Left renal cortex interstitium (tissue), 4 donors: ENCODE results near the gene WDR20. TPM values are rescaled to one million over a fixed set of nuclear protein-coding genes. Genes with fewer than 3 reads are reported as not detected.
A peak's percentile ranks its signal among the peaks of the same experiment; 100 is the strongest.

ENCODE experiments used
- DNase-seq, 4 donors: peaks; one replicate each; pipeline ENCODE4 v3.0.0-alpha.2; 2013; ENCODE audit warnings: low read depth in 4 of 4, low spot score in 2 of 4, missing footprints in 1 of 4
- polyA plus RNA-seq, 4 donors: library from polyadenylated mRNA; unstranded; fragments of 120-200 nt; gene quantifications; one replicate each; pipeline ENCODE4 v1.2.1, GENCODE V29; 2013; ENCODE audit not compliant: insufficient read length in 4 of 4

WDR20 gene
- polyA plus RNA-seq, 4 donors, result 28.1 to 33.3 (median 29.9) TPM

DNA sequence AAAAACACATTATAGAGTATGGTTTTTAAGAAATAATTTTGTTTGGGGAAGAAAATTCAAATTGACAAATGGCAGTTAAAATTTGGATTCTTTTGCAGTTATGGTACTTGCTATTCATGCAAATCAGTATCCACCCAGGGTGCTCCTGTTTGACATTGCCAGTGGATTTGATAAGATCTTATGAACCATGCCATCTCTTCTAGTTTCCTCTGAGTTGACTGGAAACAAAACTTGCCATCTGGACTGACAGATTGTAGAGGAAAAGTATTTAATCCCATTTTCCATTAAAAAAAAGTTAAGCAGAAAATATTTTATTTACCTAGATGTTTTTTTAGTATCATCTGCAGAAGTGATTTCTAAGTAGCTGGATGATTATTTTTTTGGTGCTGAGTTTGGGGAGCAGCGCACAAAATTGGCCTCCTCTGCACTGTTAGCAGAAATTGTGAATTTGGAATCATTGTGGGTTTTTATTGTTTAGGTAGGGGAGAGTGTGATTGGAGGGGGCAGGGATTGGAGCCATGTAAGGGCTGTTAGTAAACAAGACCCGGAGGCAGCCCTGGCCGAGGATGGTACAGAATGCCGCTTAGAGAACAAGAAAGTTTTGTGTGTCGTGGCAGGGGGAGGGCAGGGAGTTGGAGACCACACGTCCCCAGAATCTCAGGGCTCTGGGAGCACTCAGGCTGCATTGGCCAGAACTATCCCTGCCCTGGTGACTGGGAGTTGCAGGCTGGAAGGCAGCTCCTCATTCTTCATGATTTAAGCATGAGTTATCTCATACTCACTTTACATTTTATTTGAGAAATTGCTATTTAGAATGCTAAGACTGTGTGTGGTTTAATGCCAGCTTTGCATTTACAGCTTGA is 56.6 kb downstream of the WDR20 start:
- no peak for DNase-seq

GRCh38 chr14:102196902-102197230 is 57.2 kb downstream of the WDR20 start:
- DNase-seq, result no peak

DNA sequence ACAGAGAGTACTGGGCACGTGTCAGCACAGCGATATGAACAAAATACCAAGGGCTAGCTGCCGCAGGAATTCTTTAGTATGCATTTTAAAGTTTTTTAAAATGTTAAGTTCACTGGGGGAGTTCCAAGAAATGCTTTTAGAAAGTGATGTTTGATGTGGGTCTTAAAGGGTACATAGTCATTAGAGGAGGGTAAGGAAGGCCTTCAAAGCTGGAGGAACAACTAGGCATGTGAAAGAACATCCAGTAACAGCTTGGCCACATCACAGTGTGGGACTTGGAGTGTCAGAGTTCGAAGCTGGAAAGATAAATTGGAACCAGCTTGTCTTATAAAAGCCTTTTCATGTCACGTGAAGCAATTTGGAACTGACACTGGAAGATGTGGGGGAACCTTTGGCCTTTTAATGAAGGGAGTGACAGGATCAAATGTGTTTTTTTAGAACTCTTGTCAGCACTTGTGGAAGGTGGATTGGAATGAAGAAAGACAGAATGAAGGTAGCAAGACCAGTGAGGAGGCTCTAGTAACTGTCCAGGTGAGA is 57.7 kb downstream of the WDR20 start:
- DNase-seq, result peak in 1 of 4 donors; percentile 32

GRCh38 chr14:102200690-102201352 is 61.1 kb downstream of the WDR20 start:
- DNase-seq, result no peak

DNA sequence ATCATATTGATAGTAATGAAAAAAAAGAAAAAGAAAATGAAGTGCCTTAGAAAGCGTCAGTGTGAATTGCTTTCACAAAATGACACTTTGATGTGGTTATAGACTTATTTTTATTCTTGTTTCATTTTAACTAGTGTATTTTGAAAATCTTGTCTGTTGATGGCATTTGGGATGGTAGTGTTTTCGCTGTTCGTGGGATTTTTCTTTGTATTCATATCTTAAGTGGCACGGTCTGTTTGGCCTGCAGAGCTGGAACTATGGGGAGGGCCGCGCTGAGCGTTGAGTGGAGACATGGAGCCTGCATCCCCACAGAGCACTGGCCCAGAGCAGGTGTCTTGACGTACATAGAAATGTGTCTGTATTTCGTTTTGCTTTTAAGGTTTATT is 61.6 kb downstream of the WDR20 start:
- no peak for DNase-seq

DNA sequence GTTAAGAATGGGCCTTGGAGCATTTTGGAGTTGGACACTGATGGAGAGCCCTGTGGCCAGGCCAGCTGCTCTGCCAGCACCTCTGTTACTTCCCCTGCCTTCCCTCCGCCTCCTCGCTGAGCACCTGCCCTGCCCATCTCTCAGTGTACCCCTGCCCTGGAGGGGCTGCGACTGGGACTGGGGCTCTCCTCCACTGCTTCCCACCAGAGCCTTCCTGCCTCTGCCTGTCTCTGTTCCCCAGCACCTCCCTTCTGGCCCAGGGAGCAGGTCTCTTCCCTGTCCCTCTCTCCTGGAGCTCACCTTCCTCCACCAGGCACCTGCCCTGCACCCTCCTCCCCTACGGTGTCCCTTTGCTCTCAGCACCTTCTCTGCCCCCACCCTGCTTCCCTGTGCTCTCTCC is 62.1 kb downstream of the WDR20 start:
- DNase-seq, result no peak

- DNase-seq, result no peak
Measured at GRCh38 chr14:102202944-102203343, 63.2 kb downstream of the WDR20 start.

DNA sequence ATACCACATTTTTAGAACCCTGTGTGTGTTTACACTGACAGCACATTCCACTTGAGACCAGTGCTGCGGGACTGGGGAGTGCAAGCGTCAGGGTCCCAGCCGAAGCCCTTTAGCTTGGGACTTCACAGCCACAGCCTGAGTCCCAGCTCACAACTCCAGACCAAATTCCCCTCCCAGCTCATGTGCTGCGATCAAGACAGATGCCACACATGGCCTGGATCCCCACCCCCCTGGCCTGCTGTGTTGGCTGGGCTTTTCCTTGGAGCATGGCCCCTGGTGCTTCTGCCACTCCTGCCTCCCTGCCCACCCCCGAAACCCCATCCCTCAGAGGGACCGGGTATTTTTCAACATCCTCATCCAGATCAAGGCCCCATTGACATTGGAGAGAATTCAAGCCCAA is 63.7 kb downstream of the WDR20 start:
- no peak for DNase-seq

- no peak for DNase-seq
Measured at GRCh38 chr14:102205560-102205959, 65.9 kb downstream of the WDR20 start.

- no peak for DNase-seq
Measured at GRCh38 chr14:102206918-102207317, 67.2 kb downstream of the WDR20 start.

- DNase-seq, result no peak
Measured at GRCh38 chr14:102207831-102208365, 68.2 kb downstream of the WDR20 start.

GRCh38 chr14:102208741-102209140 is 69.0 kb downstream of the WDR20 start:
- DNase-seq, result no peak

- peak in 1 of 4 donors; percentile 53 for DNase-seq
Measured at GRCh38 chr14:102209224-102209966, 69.7 kb downstream of the WDR20 start.

GRCh38 chr14:102210421-102211042 is 70.8 kb downstream of the WDR20 start:
- DNase-seq, result no peak

DNA sequence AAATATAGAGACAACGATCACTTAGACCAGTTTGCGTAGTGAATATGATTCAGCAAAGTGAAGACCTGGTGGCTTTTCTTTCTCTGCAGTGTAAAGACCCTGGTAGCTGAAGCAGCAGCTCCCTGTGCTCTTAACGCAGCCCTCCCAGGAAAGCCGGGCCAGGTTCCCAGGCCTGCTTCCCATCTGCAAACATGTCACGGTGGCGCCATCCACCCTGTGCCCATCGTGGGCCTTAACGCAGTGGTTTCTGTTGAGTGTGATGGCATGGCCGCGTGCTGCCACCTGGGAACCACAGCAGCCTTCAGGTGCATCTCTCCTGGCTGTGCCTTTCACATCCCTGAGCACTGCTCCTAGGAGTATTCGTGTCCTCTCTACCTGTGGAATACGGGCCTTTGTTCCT is 71.5 kb downstream of the WDR20 start:
- DNase-seq, result no peak

DNA sequence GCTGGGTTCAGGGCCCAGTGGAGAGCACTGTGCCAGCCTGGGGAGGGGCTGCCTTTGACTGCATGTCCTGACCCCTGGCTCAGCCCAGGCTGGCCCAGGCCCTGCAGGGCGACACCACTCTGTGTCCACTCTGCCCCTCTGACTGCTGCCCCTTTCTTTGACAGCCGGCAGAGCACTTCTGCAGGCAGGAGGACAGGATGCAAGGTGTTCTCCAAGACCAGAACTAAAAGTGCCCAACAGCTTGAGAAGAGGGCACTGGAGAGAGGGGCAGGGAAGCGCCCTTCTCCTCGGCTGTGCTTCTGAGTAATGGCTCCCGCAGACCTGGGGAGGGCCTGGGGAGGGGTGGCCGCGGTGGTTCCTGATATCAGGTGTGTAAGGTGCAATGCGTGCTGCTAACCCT is 72.7 kb downstream of the WDR20 start:
- no peak for DNase-seq

DNA sequence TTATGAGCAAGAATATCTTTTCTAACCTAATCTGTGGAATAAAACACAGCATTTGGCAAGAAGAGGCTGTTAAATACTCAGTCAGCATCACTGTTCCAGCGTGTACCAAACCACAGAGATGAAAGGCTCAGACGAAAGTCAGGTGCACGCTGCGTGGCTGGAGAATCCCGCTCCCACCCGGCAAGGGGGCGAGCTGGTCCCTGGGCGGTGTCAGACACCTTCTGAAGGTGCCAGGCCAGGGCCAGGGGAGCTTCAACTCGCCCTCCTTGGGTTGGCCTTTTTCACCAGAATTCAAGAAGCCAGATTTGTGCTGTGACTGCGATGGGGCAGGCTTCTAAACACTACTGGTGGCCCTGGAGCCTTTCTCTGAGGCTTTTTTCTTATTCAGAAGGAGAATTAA is 73.1 kb downstream of the WDR20 start:
- no peak for DNase-seq

DNA sequence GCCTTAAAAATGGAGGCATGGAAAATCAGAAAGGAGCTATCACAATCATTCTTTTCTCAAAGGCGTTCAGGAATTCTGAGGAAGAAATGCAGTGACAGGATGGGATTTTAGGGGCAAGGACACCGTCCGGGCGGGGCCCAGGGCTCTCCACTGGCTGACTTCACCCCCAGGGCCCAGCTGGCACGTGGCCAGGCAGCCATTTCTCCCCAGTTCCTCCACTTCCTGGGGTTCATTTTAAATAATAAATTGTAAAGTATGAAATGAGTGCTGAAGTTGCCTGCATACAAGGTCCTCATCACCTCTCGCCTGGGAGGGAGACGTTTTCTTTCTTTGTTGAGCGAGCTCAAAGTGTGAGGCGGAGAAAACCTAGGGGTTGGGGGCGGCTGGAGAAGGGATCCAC is 73.8 kb downstream of the WDR20 start:
- DNase-seq, result no peak

DNA sequence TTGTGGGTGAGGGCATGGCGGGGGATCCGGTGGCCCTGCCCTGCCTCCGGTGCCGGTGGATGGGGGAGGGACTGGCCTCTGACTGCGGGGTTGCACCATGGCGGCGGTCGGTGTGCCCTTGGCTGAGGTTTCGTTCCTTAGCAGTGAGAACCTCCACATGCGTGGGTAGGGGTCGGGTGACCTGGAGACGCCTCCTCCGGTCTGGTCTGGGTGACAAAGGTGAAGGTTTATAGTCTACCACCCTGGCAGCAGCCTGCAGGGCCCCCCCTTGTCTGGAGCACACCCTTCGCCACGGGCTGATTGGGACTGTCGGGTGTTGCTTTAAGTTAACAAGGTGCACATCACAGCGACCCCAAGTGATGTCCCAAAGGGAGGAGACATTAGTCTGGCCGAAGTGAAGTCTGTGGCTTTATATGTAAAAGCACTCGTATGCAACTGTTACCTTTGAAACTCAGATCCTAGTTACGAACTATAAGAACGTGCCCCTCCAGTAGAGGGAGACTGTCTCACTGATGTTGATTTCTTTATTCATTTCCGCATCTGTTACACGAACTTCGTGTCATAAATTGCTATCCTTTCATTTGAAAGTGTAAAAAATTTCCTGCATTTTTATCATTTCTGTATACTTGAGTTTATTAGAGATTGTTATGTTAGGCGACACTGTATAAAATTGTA is 74.4 kb downstream of the WDR20 start:
- no peak for DNase-seq

GRCh38 chr14:102215071-102215470 is 75.4 kb downstream of the WDR20 start:
- DNase-seq, result no peak
